Measurements from ENCODE around the gene EIF4E1B.

Gene EIF4E1B

GRCh38 chr5:176677209-176677939, 46.9 kb downstream of the EIF4E1B start:
- H3K4me3 ChIP-seq (ENCODE audit: low read depth, low read length): no peak overlapping the region
- peak; percentile 33 for DNase-seq (ENCODE audit: low read depth)
- TF ChIP-seq CTCF (IDR thresholded peaks at IDR 0.05; ENCODE audit: low read depth, low read length) (no peak), POLR2A (IDR thresholded peaks at IDR 0.05; ENCODE audit: extremely low read depth, insufficient read length) (no peak), MAX (IDR thresholded peaks at IDR 0.05; ENCODE audit: low read depth, low read length) (no peak), MYC (IDR thresholded peaks at IDR 0.05; ENCODE audit: low read depth, low read length) (no peak)

- H3K4me3 ChIP-seq (ENCODE audit: low read depth, low read length): no peak overlapping the region
- TF ChIP-seq CTCF (IDR thresholded peaks at IDR 0.05; ENCODE audit: low read depth, low read length): no peak
- no peak for TF ChIP-seq MAX (IDR thresholded peaks at IDR 0.05; ENCODE audit: low read depth, low read length)
- DNase-seq (ENCODE audit: low read depth): no peak
Observed at GRCh38 chr5:176678584-176678983, 48.1 kb downstream of the EIF4E1B start.

- no peak for TF ChIP-seq POLR2A (IDR thresholded peaks at IDR 0.05; ENCODE audit: extremely low read depth, insufficient read length)
- TF ChIP-seq CTCF (IDR thresholded peaks at IDR 0.05; ENCODE audit: low read depth, low read length): no peak
- TF ChIP-seq MAX (IDR thresholded peaks at IDR 0.05; ENCODE audit: low read depth, low read length): no peak
- TF ChIP-seq MYC (IDR thresholded peaks at IDR 0.05; ENCODE audit: low read depth, low read length): no peak
- no peak overlapping the region for H3K4me3 ChIP-seq (ENCODE audit: low read depth, low read length)
- DNase-seq (ENCODE audit: low read depth): no peak
Observed at GRCh38 chr5:176679365-176680225, 49.1 kb downstream of the EIF4E1B start.

GRCh38 chr5:176680226-176680563, 49.7 kb downstream of the EIF4E1B start:
- H3K4me3 ChIP-seq (ENCODE audit: low read depth, low read length): no peak overlapping the region
- no peak for DNase-seq (ENCODE audit: low read depth)
- no peak for TF ChIP-seq MYC (IDR thresholded peaks at IDR 0.05; ENCODE audit: low read depth, low read length)
- TF ChIP-seq CTCF (IDR thresholded peaks at IDR 0.05; ENCODE audit: low read depth, low read length): no peak
- TF ChIP-seq POLR2A (IDR thresholded peaks at IDR 0.05; ENCODE audit: extremely low read depth, insufficient read length): no peak
- TF ChIP-seq MAX (IDR thresholded peaks at IDR 0.05; ENCODE audit: low read depth, low read length): no peak

GRCh38 chr5:176682016-176682531, 51.6 kb downstream of the EIF4E1B start:
- TF ChIP-seq POLR2A (IDR thresholded peaks at IDR 0.05; ENCODE audit: extremely low read depth, insufficient read length): no peak
- TF ChIP-seq MYC (IDR thresholded peaks at IDR 0.05; ENCODE audit: low read depth, low read length): no peak
- no peak for TF ChIP-seq CTCF (IDR thresholded peaks at IDR 0.05; ENCODE audit: low read depth, low read length)
- TF ChIP-seq MAX (IDR thresholded peaks at IDR 0.05; ENCODE audit: low read depth, low read length): no peak
- H3K4me3 ChIP-seq (ENCODE audit: low read depth, low read length): no peak overlapping the region
- DNase-seq (ENCODE audit: low read depth): no peak

Data from NB4 (cell line).